Liver (tissue), 3 donors: ENCODE measurements around the gene DCUN1D2.

ENCODE experiments used
- FOXA1 ChIP-seq: IDR thresholded peaks from 2 replicates; pipeline ENCODE4 v1.6.1; 2016; ENCODE audit warnings: antibody characterized with exemption
- HNF4A ChIP-seq, 2 donors: conservative IDR thresholded peaks; 2 replicates each; pipeline ENCODE4 v1.6.1; 2016; ENCODE audit warnings: antibody characterized with exemption in 2 of 2, mild to moderate bottlenecking in 2 of 2
- NR2F2 ChIP-seq: IDR thresholded peaks from 2 replicates; pipeline ENCODE4 v1.6.1; 2016; ENCODE audit warnings: antibody characterized with exemption
- RAD21 ChIP-seq, 2 donors: IDR thresholded peaks; 2 replicates each; pipeline ENCODE4 v1.6.1; 2016; ENCODE audit warnings: antibody characterized with exemption in 2 of 2, mild to moderate bottlenecking in 2 of 2
- RXRA ChIP-seq, 2 donors: IDR thresholded peaks; 2 replicates each; pipeline ENCODE4 v1.6.1; 2017 to 2018; ENCODE audit warnings: antibody characterized with exemption in 2 of 2, mild to moderate bottlenecking in 1 of 2
- YY1 ChIP-seq: IDR thresholded peaks from 2 replicates; pipeline ENCODE4 v1.6.1; 2016; ENCODE audit warnings: antibody characterized with exemption, mild to moderate bottlenecking
- TF ChIP-seq, protein P1 (sequence below): fragments of 150-350 bp; IDR thresholded peaks from 2 replicates; pipeline ENCODE4 v1.5.1; 2017; ENCODE audit warnings: improper control_type of control experiment, low read depth, low read length; ENCODE audit not compliant: missing input control
- donor health status: healthy.
- donor health status: healthy.

DNA sequence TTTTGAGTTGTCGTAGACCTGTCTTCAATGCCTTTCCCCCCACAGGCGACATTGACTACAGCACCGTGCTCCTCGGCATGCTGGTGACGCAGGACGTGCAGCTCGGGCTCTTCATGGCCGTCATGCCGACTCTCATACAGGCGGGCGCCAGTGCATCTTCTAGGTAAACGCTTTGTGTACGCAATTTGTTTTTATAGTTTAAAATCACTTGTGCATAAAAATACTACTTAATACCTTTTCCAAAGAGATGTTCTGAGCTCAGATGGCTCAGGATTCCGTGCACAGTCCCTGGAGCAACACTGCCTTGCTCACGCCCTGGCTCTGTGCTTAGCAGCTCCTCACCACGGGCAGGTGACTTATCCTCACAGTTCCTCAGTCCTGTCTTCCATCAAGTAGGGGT is 30.1 kb upstream of the DCUN1D2 start:
- TF ChIP-seq, protein P1, sequence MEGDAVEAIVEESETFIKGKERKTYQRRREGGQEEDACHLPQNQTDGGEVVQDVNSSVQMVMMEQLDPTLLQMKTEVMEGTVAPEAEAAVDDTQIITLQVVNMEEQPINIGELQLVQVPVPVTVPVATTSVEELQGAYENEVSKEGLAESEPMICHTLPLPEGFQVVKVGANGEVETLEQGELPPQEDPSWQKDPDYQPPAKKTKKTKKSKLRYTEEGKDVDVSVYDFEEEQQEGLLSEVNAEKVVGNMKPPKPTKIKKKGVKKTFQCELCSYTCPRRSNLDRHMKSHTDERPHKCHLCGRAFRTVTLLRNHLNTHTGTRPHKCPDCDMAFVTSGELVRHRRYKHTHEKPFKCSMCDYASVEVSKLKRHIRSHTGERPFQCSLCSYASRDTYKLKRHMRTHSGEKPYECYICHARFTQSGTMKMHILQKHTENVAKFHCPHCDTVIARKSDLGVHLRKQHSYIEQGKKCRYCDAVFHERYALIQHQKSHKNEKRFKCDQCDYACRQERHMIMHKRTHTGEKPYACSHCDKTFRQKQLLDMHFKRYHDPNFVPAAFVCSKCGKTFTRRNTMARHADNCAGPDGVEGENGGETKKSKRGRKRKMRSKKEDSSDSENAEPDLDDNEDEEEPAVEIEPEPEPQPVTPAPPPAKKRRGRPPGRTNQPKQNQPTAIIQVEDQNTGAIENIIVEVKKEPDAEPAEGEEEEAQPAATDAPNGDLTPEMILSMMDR, result no peak
- no peak for TF ChIP-seq HNF4A (conservative IDR thresholded peaks at IDR 0.05)
- TF ChIP-seq RXRA (IDR thresholded peaks at IDR 0.05), result no peak
- TF ChIP-seq RAD21 (IDR thresholded peaks at IDR 0.05), result no peak
- no peak for TF ChIP-seq NR2F2
- no peak for TF ChIP-seq YY1
- no peak for TF ChIP-seq FOXA1
